HEK293 (cell line): Measurements from ENCODE around the gene NSMCE1.

Source experiments
- AEBP2 ChIP-seq: fragments of 450-650 bp; formaldehyde crosslinking; IDR thresholded peaks from 2 replicates; pipeline ENCODE4 v1.5.1; 2016; ENCODE audit warnings: missing biosample characterization, missing genetic modification characterization, borderline replicate concordance
- ATF2 ChIP-seq: fragments of 450-650 bp; formaldehyde crosslinking; IDR thresholded peaks from 2 replicates; pipeline ENCODE4 v1.5.1; 2016; ENCODE audit warnings: missing biosample characterization, missing genetic modification characterization, low read depth
- CTCF ChIP-seq: fragments of 450-650 bp; formaldehyde crosslinking; IDR thresholded peaks from 2 replicates; pipeline ENCODE4 v1.5.1; 2016; ENCODE audit warnings: missing biosample characterization, missing genetic modification characterization
- GLI2 ChIP-seq: fragments of 450-650 bp; formaldehyde crosslinking; IDR thresholded peaks from 2 replicates; pipeline ENCODE4; 2017; ENCODE audit warnings: missing biosample characterization, missing genetic modification characterization, low read depth, borderline replicate concordance
- KLF1 ChIP-seq: fragments of 450-650 bp; formaldehyde crosslinking; IDR thresholded peaks from 2 replicates; pipeline ENCODE4 v1.5.1; 2016; ENCODE audit warnings: missing biosample characterization, missing genetic modification characterization
- SP2 ChIP-seq: fragments of 450-650 bp; formaldehyde crosslinking; IDR thresholded peaks from 2 replicates; pipeline ENCODE4 v1.5.1; 2016; ENCODE audit warnings: missing biosample characterization, missing genetic modification characterization
- ZBTB49 ChIP-seq: fragments of 450-650 bp; formaldehyde crosslinking; IDR thresholded peaks from 2 replicates; pipeline ENCODE4 v1.5.1; 2016; ENCODE audit warnings: missing biosample characterization, missing genetic modification characterization, low read depth
- ZBTB7A ChIP-seq: fragments of 450-650 bp; formaldehyde crosslinking; IDR thresholded peaks from 2 replicates; pipeline ENCODE4 v1.5.1; 2016; ENCODE audit warnings: low read depth, missing biosample characterization, missing genetic modification characterization
- ZBTB8A ChIP-seq: fragments of 450-650 bp; formaldehyde crosslinking; IDR thresholded peaks from 2 replicates; pipeline ENCODE4 v1.5.1; 2016; ENCODE audit warnings: missing biosample characterization, missing genetic modification characterization
- ZNF138 ChIP-seq: fragments of 450-650 bp; formaldehyde crosslinking; IDR thresholded peaks from 2 replicates; pipeline ENCODE4 v1.5.1; 2016; ENCODE audit warnings: missing biosample characterization, missing genetic modification characterization, borderline replicate concordance
- ZNF175 ChIP-seq: fragments of 450-650 bp; formaldehyde crosslinking; IDR thresholded peaks from 2 replicates; pipeline ENCODE4 v1.5.1; 2016; ENCODE audit warnings: missing biosample characterization, missing genetic modification characterization
- ZNF19 ChIP-seq: fragments of 450-650 bp; formaldehyde crosslinking; IDR thresholded peaks from 2 replicates; pipeline ENCODE4; 2016; ENCODE audit warnings: missing biosample characterization, missing genetic modification characterization, low read depth
- ZNF529 ChIP-seq: fragments of 450-650 bp; formaldehyde crosslinking; IDR thresholded peaks from 2 replicates; pipeline ENCODE4 v1.5.1; 2017; ENCODE audit warnings: missing genetic modification characterization, missing biosample characterization; ENCODE audit not compliant: insufficient replicate concordance
- ZNF639 ChIP-seq: fragments of 450-650 bp; formaldehyde crosslinking; IDR thresholded peaks from 2 replicates; pipeline ENCODE4 v1.5.1; 2016; ENCODE audit warnings: missing biosample characterization, missing genetic modification characterization

- no peak for TF ChIP-seq ZNF529 (tag by site-specific recombination)
- no peak for TF ChIP-seq ZBTB8A
- no peak for TF ChIP-seq ATF2
- TF ChIP-seq ZNF19 = no peak
- no peak for TF ChIP-seq CTCF (tag by site-specific recombination)
- TF ChIP-seq SP2 (tag by site-specific recombination) = no peak
- no peak for TF ChIP-seq ZBTB49 (tag by site-specific recombination)
- TF ChIP-seq GLI2 (tag by site-specific recombination) = no peak
- no peak for TF ChIP-seq AEBP2
- TF ChIP-seq KLF1 (tag by site-specific recombination) = no peak
- TF ChIP-seq ZNF639 (tag by site-specific recombination) = no peak
- no peak for TF ChIP-seq ZNF138 (tag by site-specific recombination)
- no peak for TF ChIP-seq ZBTB7A (tag by site-specific recombination)
- TF ChIP-seq ZNF175 (tag by site-specific recombination) = no peak
Measured at GRCh38 chr16:27251541-27252205, 16.9 kb downstream of the NSMCE1 start.
